GM21717 (cell line): ENCODE data around the gene ADRA1B.
A peak's percentile ranks its signal among the peaks of the same experiment; 100 is the strongest.

ENCODE experiments used
- ATAC-seq: cut with Tn5 transposase; IDR thresholded peaks from one replicate; pipeline ENCODE4 v1.9.1; 2021; ENCODE audit warnings: mild to moderate bottlenecking, moderate library complexity; ENCODE audit not compliant: unreplicated experiment

Gene ADRA1B

DNA sequence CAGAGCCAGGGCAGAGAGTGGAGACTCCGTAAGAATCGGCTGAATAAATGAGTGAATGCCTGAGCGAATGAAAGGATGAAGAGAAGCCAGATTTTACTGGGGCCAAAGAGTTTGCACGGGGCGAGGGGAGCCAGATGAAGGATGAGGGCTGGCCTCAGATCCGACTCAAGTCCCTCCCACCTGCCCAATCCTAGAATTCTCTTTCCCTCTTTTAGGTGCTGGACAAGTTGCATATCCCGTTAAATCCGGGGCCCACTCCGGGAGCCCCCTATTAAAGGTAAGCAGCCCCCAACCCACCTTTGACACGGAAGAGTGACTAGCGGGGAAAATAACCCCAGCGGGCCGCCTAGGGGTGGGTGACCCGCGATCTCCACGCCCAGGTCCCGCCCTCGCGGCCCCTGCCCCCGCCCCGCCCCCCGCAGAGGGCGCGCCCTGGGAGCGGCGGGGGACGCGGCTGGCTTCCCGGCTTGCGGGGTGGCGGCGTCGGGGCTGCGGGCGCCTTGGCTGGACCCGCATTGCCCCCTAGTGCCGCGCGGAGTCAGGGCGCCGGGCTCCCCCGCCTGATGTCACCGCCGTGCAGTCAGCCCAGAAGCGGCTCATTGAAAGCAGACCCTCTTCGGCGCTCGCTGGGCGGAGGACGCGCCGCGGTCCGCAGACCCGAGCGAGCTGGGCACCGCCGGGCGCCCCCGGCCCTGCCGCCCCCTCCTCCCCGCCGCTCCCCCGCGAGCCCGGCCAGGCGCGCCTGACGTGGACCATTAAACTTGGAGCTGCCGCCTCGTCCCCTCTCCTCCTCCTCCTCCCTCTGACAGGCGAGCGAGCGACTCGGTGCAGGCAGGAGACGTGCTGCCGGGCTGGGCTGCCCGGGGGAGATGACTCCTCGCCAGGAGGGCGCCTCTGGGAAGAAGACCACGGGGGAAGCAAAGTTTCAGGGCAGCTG lies at the start of gene ADRA1B:
TSS of gene ADRA1B (plus strand) at position 579 of the 937 bp plus-strand sequence. CDS start 424 bp downstream, outside the sequence.
- ATAC-seq = peak; percentile 66

DNA sequence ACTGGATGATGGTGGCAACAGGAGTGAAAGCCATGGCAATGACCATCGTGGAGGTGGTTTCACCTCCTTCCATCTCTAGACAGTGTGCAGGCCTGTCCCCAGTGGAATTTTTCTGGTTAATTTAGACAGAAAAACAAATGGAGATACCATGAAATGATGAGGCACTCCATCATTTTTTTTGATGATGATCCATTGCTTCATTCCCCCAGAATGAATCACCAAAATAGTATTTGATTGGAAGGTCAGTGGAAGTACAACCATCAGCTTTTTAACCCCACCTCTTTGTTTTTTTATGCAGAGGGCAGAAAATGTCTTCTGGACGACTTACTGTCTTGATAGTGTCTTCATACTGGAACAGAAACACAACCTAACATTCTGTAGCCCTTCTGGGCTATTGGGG lies 42.6 kb upstream of the ADRA1B start:
- ATAC-seq = no peak

DNA sequence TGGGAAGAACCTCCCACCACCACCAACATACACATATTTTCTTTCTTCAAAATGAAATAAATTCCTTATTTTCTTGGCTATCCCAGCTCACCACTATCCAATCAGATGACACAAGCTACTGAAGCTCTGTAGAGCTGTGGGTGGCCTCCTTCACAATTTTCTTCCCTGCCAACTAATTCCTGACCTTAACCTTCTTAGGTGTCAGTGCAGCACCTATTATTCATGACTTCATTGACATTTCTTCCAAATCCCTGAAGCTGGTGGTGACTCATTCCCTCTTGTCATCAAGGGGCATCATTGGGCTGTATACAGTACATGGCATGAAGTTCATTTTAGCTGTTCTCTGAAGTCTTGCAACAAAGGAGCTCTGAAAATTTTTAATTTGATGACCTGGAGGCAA lies 42.0 kb upstream of the ADRA1B start:
- ATAC-seq = no peak

DNA sequence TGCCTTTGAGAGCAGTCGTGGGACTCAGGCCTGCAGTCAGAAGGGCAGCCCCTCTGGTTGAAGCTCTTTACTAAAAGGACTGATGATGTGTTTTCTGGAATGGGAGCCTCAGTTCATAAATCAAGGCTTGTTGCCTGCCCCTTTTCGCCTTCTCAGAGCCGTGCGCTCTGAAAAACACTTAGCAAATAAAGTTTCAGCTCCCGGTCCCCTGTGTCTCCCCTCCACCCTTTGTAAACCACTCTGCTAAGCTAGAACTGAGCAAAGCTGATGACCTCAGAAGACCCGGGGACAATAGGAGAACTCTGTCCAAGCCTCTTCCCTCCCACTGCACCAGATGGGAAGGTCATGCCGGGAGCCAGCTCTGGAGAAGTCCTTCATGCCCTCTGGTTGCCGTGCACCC lies 39.3 kb upstream of the ADRA1B start:
- ATAC-seq = no peak

DNA sequence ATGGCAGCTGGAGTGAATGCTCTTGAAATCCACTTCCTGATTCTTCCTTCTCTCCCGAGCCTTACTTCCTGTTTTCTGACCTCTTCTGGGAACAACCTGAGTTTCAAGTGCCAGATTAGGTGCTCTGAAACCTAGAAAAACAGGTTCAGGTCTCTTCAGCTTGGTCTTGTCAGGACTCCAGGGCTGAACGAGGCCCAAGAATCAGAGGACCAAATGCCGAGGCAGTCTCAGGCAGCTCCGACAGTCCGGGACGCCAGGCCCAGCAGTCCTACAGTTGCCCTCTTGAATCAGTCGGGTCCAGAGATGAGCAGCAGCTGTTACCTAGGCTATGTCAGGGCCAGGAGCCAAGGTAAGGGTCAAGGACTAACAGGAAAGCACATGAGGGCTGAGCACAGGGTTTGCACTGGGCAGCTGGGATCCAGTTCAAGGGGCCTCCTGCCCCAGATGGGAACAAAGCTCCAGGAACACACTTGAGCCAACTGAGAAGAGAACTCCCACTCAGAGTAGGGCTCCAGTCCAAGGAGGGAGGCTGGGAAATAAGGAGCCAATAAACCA lies 38.3 kb upstream of the ADRA1B start:
- ATAC-seq = no peak

DNA sequence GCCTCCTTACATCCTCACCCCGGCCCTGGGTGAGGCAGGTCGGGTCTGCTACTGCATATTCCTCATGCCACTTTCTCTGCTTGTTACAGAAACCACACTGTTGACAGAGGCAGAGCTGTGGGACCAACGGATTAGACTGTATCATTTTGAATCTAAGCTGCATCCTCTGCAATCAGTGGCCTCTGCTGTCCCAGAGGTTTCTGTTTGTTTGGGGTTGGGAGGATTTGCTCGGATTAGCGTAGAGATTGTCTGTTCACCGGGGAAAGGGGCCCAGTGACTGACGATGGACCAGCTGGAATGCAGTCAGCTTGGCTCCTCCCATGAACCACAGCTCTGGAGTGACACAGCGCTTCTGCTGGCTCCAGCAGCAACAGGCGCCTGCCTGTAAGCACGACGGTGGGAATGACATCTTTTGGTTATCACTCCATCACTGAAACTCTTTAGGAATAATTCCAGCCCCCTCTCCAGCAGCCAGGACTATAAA lies 37.3 kb upstream of the ADRA1B start:
- no peak for ATAC-seq

DNA sequence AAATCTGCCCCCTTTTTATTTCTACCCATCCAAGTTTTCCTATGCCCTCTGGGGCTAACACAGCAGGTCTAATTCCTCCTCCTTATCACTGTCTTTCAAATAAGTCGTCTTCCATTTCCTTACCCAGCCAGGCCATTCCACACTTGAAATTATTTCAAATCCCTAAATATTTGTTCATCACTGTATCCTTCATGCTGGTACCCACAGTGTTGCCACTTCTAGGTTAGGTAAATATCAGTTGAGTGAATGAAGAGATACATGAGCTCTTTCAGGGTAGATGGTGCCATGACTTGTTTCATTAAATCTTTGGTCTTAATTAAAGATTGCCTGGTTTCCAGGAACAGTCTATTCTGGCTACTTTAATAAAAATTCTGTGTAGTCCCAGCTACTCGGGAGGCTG lies 35.6 kb upstream of the ADRA1B start:
- ATAC-seq = no peak

DNA sequence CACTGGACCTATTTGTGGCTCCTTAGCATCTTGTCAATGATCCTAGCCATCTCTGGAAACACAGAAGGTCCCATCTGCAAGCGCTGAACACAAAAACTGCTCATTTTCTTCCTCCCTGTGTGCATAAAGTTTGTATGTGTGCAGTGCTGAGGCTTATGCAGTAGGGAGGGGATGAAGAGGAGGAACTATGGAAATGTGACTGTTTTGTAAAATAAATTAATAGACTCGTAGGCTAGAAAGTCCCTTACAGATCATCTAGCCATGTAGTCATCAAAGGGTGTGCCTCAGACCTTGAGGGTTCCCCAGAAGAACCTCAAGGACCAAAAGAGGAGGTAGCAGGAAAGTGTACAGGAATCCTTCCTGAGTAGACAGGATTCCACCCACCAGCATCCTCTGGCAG lies 34.3 kb upstream of the ADRA1B start:
- ATAC-seq = no peak

DNA sequence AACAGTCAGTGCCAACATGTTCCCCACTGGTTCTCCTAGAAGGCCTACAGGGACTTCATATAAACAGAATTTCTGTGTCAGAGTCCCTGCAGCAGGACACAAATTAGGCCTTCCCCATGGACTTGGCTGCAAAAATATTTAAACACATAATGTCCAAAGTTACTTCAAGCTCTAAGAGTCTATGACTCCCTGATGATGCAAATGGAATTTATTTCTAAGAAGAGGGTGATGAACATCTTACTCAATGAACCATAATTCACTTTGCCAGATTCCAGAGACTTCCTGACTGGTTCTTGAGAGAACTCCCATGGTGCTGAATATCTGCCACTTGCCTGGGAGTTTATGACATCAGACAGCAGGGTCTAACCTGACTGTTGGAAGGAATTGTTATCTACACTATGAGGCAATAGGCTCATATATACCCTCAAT lies 32.7 kb upstream of the ADRA1B start:
- ATAC-seq = no peak

DNA sequence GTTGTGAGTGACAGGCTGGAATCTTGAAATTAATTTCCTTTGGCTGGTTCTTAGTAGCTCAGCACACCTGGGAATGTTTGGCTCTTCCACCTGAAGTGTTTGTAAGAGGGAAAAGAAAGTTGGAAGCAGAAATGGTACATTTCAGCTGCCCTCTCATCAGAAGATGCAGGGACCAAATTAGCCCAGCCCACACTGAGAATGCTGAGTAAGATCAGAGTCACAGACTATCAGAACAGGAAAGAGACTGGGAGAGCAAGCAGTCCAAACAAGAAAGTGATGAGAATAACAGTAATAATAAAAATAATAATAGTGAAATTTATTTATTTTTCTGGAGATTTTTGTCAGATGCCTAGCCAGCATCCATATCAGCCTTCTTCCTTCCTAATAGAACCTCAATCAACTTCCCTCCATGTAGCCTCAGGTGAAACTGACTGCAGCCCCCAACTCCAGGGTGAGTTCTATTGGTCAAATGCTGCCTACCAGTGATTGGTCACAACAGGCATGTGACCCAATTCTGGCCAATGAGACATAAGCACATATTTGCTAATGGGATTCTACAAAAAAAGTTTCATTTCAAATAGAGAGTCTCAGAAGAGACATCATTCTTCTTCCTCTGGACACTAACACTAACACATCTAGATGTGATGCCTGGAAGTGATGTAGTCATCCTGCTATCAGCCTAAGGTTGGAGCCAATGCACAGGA lies 31.2 kb upstream of the ADRA1B start:
- ATAC-seq = no peak

DNA sequence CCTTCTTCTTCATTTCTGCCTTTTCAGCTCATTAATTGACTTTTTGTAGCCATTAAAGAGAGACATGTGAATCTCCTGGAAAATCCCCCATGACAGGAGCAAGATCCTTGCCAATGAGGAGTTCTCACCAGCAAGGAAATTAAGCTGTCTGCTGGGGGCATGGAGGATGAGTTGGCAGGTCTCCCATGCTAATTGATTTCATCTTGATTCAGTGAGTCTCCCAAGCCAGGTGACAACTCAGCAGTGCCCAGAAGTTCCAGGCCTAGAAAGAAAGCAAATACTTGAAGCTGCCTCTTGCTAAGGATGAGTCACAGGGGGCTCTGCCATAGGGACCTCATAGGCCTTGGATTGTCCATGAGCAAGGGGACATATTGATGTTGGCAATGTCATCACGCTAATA lies 30.0 kb upstream of the ADRA1B start:
- no peak for ATAC-seq

DNA sequence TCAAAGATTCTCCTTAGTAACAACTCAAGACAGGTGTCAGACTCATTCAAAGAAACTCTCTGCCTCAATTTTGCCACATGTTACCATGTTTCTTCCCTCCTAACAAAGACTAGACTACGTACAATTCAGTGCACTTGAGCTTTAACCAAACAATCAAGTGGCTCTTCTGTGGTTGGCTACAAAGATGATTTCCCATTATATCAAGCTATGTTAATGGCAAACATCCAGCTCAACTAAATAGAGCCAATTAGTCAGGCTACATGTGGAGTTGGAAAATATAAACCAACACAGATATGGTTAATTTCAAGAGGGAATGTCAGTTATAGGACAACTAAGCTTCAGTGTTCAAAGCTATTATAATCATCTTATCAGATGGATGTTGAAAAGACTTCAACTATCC lies 29.2 kb upstream of the ADRA1B start:
- no peak for ATAC-seq

DNA sequence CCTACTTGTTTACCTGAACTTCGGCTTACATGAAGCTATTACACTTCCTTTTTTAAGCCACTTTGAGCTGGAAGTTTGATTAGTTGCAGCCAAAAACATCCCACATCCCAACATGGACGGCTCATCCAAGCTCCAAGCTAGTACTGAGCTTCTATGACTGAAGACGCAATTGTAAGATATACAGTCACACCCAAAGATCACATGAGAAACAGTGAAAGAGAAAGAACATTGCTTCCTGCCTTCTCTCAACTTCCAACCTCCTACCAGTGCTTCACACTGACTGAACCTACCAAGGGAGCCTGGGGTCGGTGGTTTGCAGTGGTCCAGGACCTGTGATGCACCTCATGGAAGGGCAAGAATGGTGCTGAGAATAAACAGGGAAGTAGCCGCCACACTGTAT lies 27.4 kb upstream of the ADRA1B start:
- no peak for ATAC-seq

DNA sequence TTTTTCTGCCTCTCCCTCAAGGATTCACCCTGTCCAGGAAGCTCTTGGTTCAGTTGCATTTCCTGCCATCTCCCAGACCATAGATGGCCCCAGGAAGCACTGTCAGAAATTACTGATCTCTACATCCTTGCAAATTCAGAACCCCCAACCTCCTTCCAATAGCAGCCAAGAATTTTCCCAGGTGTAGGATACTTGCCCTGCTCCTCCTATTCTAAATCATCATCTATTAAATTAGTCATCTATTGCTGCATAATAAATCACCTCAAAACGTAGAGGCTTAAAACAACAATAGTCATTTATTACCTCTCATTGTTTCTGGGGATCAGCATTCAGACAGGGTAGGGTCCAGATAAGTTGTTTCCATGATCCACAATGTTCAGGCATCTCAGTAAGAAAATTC lies 26.1 kb upstream of the ADRA1B start:
- no peak for ATAC-seq

DNA sequence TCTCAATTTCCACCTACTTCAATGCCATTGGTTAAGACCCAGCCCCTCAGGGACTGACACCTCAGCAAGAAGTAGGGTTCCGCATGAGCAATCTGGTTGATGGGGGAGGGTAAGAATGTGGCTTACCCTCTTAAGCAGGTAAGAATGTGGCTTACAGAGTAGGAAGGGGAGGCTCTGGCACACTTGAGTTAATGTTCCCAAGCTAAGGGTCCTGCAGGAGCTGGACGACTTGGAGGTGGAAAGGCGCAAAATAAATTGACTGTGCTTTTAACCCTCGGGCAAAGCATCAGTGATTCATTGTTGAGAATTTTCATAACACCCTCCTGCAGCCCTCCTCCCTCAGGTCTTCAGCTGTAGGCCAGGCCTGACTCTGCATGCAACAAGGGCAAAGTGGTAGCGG lies 24.9 kb upstream of the ADRA1B start:
- no peak for ATAC-seq

DNA sequence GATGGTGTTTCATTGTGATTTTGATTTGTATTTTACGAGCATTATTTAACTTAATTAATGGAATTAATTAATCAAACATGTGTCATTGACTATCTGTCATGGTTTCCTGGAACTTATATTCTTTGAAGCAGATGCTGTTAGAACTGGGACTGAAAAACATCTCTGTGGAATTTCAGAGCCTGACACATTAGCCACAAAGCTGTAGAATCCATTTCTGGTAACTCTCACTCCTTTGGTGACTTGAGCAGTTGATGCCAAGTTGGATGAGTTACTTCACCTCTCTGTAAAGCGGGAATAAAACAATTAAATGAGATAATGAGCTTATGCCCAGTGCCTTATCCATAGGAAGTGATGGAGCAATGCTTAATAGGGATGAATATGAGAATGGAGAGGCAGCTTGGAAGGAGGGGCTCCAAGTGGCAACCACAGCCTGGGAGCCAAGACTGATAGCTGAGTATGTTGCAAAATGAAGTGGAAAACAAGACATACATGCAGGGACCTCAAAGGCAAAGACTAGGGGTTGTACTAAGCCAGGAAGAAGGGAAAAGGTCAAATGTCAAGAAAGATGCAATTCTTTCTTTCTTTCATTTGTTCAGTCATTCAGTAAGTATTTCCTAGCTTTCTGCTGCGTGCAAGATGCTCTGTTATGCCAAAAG lies 23.1 kb upstream of the ADRA1B start:
- ATAC-seq = no peak

DNA sequence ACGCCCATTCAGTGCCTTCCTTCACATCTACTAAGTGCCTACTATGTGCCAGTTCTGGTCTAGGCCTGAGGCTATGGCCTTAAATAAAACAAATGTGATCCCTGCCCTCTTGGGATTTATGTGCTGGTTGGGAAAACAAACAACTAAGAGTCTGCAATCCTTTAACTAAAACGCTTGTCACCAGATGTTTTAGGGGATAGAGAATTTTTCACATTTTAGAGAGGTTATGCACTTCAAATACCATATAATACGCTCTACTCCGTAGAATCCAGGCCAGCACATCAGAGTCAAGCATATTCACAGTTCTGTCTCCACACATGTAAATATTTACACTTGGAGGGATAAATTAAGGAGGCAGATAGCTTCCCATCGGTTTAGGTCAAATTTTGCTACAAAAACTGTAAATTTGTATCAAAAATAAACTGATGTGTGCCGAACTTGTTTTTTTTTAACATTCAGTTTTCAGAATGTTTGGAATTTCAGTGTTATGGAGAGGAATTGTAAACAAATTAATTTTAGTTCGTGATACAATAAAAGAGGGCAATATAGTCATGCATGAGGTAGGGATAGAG lies 22.0 kb upstream of the ADRA1B start:
- ATAC-seq = no peak

DNA sequence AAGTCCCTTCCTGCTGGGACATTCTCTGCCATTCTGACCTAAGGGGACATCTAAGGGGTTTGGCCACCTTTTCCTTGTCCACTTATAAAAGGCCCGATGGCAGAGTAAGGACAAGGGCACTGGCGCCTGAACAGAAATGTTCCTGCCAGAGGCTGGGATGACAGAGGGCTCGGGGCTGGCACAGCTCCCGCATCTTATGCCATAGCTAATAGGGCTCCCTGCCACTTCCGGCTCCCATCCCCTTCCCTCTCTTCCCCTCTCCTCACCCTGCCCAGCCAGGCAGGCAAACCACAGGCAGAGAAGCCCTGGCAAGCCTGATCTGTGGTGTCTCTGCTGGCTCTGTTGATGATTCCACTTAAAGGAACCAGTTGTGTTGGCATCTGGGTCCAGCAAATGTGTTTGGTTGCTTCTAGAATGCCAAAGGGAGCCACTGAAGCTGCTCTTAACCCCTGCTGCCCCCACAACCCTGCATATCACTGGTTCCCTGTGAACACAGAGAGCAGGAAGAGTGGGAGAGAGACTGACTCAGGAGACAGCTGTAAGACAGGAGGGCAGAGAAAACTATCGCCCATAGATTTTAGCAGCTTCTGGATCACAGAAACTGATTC lies 18.4 kb upstream of the ADRA1B start:
- no peak for ATAC-seq

DNA sequence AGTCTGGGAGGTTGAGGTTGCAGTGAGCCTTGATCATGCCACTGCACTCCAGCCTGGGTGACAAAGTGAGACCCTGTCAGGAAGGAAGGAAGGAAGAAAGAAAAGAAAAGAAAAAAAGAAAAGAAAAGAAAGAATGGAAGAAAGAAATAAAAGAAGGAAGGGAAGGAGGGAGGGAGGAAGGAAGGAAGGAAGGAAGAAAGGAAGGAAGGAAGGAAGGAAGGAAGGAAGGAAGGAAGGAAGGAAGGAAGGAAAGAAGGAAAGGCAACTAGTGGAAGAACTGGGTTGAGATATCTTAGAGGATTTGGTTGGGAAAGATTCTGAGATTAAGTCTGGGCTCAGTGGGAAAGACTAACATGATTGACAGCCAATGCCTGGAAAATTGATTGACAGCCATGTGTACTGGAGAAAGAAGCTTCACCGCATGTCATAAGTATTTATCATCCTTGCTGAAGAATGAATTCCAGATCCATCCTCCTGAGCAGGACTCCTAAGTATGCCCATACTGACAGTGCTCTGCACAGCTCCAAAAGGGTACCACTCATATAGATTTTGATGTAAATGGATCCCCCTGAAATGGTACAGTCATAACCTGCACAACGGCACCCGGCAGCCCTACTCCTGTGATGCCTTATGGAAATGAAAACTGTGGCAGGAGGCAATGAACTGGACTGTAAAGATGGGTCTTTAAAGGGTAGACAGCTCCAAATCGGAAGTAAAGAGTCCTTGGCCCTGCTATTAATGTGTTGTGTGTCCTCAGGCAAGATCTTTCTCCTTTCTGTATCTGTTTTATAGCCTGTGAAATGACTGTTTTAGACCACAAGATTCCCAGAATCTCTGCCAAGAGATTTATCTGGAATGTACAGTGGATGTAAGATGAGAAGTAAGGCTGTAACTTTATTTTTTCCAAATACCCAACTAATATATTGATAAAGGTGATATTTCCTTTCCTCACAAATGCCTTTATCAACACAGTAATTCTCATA lies 16.9 kb upstream of the ADRA1B start:
- ATAC-seq = no peak
